Iris pigment epithelial cell (primary cell): ENCODE measurements around the gene NSDHL.

Experiments used
- DNase-seq: peaks from one replicate; pipeline ENCODE4 v3.0.0-alpha.2; 2011; ENCODE audit warnings: low read depth

NSDHL gene

GRCh38 chrX:152844256-152844655 is 13.4 kb downstream of the NSDHL start:
- DNase-seq, result no peak

GRCh38 chrX:152845618-152846240 is 14.9 kb downstream of the NSDHL start:
- no peak for DNase-seq

- DNase-seq, result no peak
Observed at GRCh38 chrX:152847281-152847680, 16.4 kb downstream of the NSDHL start.

GRCh38 chrX:152850465-152850864 is 19.6 kb downstream of the NSDHL start:
- no peak for DNase-seq

- DNase-seq, result no peak
Observed at GRCh38 chrX:152853986-152854385, 23.1 kb downstream of the NSDHL start.

- DNase-seq, result peak; percentile 29
Observed at GRCh38 chrX:152861116-152861515, 30.3 kb downstream of the NSDHL start.

GRCh38 chrX:152861826-152862225 is 31.0 kb downstream of the NSDHL start:
- peak; percentile 6 for DNase-seq

GRCh38 chrX:152865232-152865920 is 34.5 kb downstream of the NSDHL start:
- no peak for DNase-seq

- no peak for DNase-seq
Observed at GRCh38 chrX:152866386-152866785, 35.5 kb downstream of the NSDHL start.

GRCh38 chrX:152869972-152870371 is 39.1 kb downstream of the NSDHL start:
- no peak for DNase-seq

GRCh38 chrX:152871260-152871659 is 40.4 kb downstream of the NSDHL start:
- no peak for DNase-seq

GRCh38 chrX:152872522-152872921 is 41.7 kb downstream of the NSDHL start:
- DNase-seq, result no peak

- DNase-seq, result no peak
Observed at GRCh38 chrX:152873361-152873760, 42.5 kb downstream of the NSDHL start.

- DNase-seq, result no peak
Observed at GRCh38 chrX:152876931-152877840, 46.3 kb downstream of the NSDHL start.

GRCh38 chrX:152878976-152879755 is 48.3 kb downstream of the NSDHL start:
- DNase-seq, result no peak

- DNase-seq, result no peak
Observed at GRCh38 chrX:152881289-152881688, 50.4 kb downstream of the NSDHL start.

GRCh38 chrX:152884171-152884570 is 53.3 kb downstream of the NSDHL start:
- no peak for DNase-seq

GRCh38 chrX:152886716-152887115 is 55.9 kb downstream of the NSDHL start:
- DNase-seq, result no peak

- no peak for DNase-seq
Observed at GRCh38 chrX:152892499-152892898, 61.6 kb downstream of the NSDHL start.

- DNase-seq, result no peak
Observed at GRCh38 chrX:152892999-152893891, 62.4 kb downstream of the NSDHL start.
